Measurements from ENCODE around the gene TSTD2.

- TF ChIP-seq CTCF (IDR thresholded peaks at IDR 0.05) (no peak), POLR2AphosphoS5 (IDR thresholded peaks at IDR 0.05) (no peak)
Observed at GRCh38 chr9:97645720-97646119, 12.6 kb upstream of the TSTD2 start.
